Thyroid gland (tissue), 4 donors: ENCODE results near the gene ANXA6.

Experiments
- POLR2A ChIP-seq, 2 donors: fragments of 450-650 bp; IDR thresholded peaks; one replicate each; pipeline ENCODE4 v1.6.1; 2017; ENCODE audit warnings: antibody characterized with exemption in 2 of 2, mild to moderate bottlenecking in 2 of 2, moderate library complexity in 1 of 2
- TF ChIP-seq, protein P1 (sequence below), 6 experiments: fragments of 200-600 bp in 3 of 6; fragments of 450-650 bp in 3 of 6; sonication (generic) in 3 of 6; IDR thresholded peaks; one replicate each; pipeline ENCODE4 v1.5.1; 2016 to 2019; ENCODE audit warnings: antibody characterized with exemption in 6 of 6, mild to moderate bottlenecking in 2 of 6, inconsistent platforms in 1 of 6, moderate library complexity in 1 of 6

DNA sequence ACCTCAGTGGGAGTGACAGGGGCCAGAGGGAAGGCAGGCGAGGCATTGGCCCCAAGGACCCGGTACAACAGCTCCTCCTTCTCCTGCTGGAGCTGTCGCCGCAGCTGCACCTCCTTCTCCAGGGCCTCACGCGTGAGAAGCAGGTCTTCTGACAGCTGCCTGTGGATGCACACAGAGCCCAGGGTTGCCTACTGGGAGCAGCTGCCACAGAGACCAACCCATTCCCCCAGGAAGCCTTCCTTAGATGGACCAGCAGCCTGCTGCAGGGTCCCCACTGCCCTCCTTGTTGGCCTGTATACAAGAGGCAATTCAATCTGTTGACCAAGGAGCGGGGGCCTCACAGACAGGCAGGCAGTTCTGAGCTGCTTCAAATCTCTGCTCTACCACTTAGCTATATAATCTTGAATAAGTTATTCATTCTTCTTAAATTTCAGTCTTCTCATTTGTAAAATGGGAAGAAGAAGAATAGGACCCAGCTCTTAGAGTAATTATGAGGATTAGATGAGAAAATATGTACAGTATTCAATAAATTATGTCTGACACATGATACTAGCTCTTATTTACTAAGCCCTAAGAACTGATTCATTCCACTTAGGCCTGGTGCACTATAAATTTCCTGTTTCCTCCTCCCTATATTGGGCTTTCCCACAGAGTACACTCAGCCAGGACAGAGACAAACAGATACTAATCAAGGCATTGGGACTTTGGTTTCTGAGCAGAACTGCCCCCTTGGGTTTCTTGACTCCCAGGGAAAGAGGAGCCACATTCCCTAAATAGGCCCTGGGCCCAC, 26.1 kb upstream of the ANXA6 start:
- TF ChIP-seq, protein P1, sequence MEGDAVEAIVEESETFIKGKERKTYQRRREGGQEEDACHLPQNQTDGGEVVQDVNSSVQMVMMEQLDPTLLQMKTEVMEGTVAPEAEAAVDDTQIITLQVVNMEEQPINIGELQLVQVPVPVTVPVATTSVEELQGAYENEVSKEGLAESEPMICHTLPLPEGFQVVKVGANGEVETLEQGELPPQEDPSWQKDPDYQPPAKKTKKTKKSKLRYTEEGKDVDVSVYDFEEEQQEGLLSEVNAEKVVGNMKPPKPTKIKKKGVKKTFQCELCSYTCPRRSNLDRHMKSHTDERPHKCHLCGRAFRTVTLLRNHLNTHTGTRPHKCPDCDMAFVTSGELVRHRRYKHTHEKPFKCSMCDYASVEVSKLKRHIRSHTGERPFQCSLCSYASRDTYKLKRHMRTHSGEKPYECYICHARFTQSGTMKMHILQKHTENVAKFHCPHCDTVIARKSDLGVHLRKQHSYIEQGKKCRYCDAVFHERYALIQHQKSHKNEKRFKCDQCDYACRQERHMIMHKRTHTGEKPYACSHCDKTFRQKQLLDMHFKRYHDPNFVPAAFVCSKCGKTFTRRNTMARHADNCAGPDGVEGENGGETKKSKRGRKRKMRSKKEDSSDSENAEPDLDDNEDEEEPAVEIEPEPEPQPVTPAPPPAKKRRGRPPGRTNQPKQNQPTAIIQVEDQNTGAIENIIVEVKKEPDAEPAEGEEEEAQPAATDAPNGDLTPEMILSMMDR (IDR thresholded peaks at IDR 0.05) = no peak
- no peak for TF ChIP-seq POLR2A (IDR thresholded peaks at IDR 0.05)
